ENCODE results near the gene CD24.
"Not testable (repeated sequence)": the region's sequence is repeated elsewhere in the genome, so short reads cannot be mapped to it uniquely, and the experiment has no call there.

DNA sequence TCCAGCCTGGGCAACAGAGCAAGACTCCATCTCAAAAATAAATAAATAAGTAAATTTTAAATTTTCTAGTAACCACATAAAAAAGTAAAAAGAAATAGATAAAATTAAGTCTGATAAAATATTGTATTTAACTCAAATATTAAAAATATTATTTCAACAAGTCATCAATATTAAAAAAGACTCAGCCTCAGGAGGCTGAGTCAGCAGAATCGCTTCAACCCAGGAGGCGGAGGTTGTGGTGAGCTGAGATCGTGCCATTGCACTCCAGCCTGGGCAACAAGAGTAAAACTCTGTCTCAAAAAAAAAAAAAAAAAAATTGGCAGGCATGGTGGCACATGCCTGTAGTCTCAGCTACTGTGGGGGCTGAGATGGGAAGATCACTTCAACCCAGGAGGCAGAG is 15.2 kb upstream of the CD24 start:
- TF ChIP-seq, protein P1, sequence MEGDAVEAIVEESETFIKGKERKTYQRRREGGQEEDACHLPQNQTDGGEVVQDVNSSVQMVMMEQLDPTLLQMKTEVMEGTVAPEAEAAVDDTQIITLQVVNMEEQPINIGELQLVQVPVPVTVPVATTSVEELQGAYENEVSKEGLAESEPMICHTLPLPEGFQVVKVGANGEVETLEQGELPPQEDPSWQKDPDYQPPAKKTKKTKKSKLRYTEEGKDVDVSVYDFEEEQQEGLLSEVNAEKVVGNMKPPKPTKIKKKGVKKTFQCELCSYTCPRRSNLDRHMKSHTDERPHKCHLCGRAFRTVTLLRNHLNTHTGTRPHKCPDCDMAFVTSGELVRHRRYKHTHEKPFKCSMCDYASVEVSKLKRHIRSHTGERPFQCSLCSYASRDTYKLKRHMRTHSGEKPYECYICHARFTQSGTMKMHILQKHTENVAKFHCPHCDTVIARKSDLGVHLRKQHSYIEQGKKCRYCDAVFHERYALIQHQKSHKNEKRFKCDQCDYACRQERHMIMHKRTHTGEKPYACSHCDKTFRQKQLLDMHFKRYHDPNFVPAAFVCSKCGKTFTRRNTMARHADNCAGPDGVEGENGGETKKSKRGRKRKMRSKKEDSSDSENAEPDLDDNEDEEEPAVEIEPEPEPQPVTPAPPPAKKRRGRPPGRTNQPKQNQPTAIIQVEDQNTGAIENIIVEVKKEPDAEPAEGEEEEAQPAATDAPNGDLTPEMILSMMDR (IDR thresholded peaks at IDR 0.05; ENCODE audit: insufficient read depth, low read length, poor library complexity, severe bottlenecking), result not testable (repeated sequence)
- not testable (repeated sequence) for TF ChIP-seq EZH2phosphoT487 (conservative IDR thresholded peaks at IDR 0.05; ENCODE audit: low read length)

All from SU-DHL-6 (cell line).